ENCODE results near the gene RBM20. TPM values are rescaled to one million over a fixed set of nuclear protein-coding genes. Genes with fewer than 3 reads are reported as not detected.

The RBM20 gene
- total RNA-seq, 2 donors from 2014 or later, result 7.8 to 13.9 TPM

DNA sequence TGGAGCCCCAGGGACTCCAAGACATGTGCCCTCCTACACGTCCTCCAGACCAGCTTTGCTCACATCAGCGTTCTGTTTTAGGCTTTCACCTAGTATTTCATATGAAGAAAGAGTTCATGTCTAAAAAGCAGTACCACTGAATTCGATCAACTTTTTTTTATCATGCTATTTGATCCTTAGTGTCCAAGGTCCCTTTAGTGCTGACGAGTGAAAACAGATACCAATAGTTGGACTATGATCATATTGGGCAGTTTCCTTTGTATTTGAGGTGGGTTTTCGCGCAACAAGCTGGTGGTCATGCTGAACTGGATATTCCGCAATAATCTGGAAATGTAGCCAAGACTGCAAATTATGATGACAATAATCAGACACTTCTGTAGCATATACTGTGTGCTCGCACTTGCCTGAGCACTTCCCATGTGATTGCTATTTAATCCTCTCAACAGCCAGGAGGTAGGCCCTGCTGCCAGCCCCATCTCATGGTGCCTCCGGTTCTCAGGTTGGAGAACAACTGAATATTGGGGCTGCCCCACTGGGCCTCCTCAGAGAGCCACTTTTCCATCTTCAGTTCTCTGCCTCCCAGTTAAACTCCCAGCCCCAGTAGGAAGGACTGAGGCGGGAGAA, 65.9 kb downstream of the RBM20 start:
- Histone ChIP-seq H3K4me1 (ENCODE audit: control insufficient read depth in 1 of 2, low read depth in 2 of 2) (peaks cover 0 to 4% of the 10 kb centered on the region in 2 donors), H3K36me3 (no peaks in the 10 kb centered on the region), H3K27ac (no peak overlapping the region), H3K27me3 (replicated peaks; ENCODE audit: insufficient read depth) (no peaks in the 10 kb centered on the region), H3K9me3 (no peaks in the 10 kb centered on the region), H3K4me3 (no peak overlapping the region)
- TF ChIP-seq, protein P1, sequence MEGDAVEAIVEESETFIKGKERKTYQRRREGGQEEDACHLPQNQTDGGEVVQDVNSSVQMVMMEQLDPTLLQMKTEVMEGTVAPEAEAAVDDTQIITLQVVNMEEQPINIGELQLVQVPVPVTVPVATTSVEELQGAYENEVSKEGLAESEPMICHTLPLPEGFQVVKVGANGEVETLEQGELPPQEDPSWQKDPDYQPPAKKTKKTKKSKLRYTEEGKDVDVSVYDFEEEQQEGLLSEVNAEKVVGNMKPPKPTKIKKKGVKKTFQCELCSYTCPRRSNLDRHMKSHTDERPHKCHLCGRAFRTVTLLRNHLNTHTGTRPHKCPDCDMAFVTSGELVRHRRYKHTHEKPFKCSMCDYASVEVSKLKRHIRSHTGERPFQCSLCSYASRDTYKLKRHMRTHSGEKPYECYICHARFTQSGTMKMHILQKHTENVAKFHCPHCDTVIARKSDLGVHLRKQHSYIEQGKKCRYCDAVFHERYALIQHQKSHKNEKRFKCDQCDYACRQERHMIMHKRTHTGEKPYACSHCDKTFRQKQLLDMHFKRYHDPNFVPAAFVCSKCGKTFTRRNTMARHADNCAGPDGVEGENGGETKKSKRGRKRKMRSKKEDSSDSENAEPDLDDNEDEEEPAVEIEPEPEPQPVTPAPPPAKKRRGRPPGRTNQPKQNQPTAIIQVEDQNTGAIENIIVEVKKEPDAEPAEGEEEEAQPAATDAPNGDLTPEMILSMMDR (IDR thresholded peaks at IDR 0.05), result no peak
- ATAC-seq (ENCODE audit: insufficient number of reproducible peaks, low FRiP score, low read depth) (no peak), DNase-seq (ENCODE audit: low spot score) (no peak)

DNA sequence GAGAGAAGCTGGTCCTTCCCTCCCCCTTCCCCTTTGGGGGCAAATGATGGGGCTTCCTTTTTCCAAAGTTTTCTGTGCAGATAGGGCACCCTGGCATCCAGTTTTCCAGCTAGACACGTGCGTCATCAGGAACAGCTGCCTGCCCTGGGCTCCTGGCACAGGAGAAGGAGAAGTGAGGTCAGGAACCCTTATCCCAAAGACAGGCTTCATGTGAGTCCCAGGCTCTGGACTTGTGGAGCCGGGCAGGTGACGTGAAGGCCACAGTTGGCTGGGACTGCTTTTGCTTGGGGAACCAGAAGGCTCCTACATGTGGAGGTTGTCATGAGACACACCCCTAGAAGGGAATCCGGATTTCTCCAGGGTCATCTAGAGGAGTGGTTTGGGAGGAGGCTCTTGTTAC, 66.5 kb downstream of the RBM20 start:
- TF ChIP-seq, protein P1 (IDR thresholded peaks at IDR 0.05), result no peak
- Histone ChIP-seq H3K4me3 (no peak overlapping the region), H3K27ac (no peak overlapping the region), H3K27me3 (replicated peaks; ENCODE audit: insufficient read depth) (no peaks in the 10 kb centered on the region), H3K36me3 (no peaks in the 10 kb centered on the region), H3K9me3 (no peaks in the 10 kb centered on the region), H3K4me1 (ENCODE audit: control insufficient read depth in 1 of 2, low read depth in 2 of 2) (peaks cover 0 to 4% of the 10 kb centered on the region in 2 donors)
- no peak for ATAC-seq (ENCODE audit: insufficient number of reproducible peaks, low FRiP score, low read depth)
- no peak for DNase-seq (ENCODE audit: low spot score)

DNA sequence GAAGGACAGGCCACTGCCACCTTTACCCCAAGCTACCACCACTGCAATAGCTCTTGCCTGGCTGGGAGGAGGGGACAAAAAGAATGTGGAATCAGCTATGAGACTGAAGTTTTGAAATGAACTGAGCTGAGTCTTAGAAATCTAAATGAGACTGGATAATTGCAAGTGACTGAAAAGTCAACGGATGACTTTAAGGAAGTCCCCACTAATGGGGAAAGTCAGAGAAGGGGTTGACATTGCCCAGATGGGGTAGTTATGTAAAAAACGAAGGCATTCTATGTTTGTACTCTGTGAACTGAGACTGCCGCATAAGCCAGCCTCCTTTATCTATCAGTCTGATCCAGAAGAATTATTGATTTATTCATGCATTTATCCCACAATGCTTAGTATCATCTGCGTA, 67.2 kb downstream of the RBM20 start:
- H3K4me3 ChIP-seq, result no peak overlapping the region
- H3K4me1 ChIP-seq (ENCODE audit: control insufficient read depth in 1 of 2, low read depth in 2 of 2), result peaks cover 0 to 4% of the 10 kb centered on the region in 2 donors
- TF ChIP-seq, protein P1 (IDR thresholded peaks at IDR 0.05), result no peak
- H3K27ac ChIP-seq, result no peak overlapping the region
- ATAC-seq (ENCODE audit: insufficient number of reproducible peaks, low FRiP score, low read depth), result no peak
- no peaks in the 10 kb centered on the region for H3K9me3 ChIP-seq
- H3K27me3 ChIP-seq (replicated peaks; ENCODE audit: insufficient read depth), result no peaks in the 10 kb centered on the region
- no peak for DNase-seq (ENCODE audit: low spot score)
- H3K36me3 ChIP-seq, result no peaks in the 10 kb centered on the region

DNA sequence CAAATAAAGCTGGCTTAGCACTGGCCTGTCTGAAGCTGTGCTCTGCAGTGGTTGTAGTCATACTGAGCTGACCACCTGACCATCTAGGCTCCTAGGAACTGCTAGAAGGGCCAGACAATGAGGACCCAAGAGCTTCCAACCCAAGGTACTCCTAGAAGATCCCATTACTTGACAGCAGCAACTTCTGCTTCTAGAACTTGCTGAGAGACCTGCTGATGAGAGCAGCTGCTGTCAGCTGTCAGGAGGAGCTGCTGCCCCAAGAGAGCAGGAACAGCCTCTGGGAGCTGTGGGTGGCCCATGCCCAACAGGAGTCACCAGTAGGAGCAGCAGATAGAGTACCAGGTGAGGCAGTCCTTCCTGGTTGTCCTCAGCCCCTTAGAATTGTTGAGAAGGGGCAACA, 70.2 kb downstream of the RBM20 start:
- Histone ChIP-seq H3K4me3 (no peak overlapping the region), H3K36me3 (no peaks in the 10 kb centered on the region), H3K27ac (no peak overlapping the region), H3K4me1 (ENCODE audit: control insufficient read depth in 1 of 2, low read depth in 2 of 2) (no peaks in the 10 kb centered on the region), H3K9me3 (no peaks in the 10 kb centered on the region), H3K27me3 (replicated peaks; ENCODE audit: insufficient read depth) (no peaks in the 10 kb centered on the region)
- TF ChIP-seq, protein P1 (IDR thresholded peaks at IDR 0.05), result no peak
- DNase-seq (ENCODE audit: low spot score) (no peak), ATAC-seq (ENCODE audit: insufficient number of reproducible peaks, low FRiP score, low read depth) (no peak)

DNA sequence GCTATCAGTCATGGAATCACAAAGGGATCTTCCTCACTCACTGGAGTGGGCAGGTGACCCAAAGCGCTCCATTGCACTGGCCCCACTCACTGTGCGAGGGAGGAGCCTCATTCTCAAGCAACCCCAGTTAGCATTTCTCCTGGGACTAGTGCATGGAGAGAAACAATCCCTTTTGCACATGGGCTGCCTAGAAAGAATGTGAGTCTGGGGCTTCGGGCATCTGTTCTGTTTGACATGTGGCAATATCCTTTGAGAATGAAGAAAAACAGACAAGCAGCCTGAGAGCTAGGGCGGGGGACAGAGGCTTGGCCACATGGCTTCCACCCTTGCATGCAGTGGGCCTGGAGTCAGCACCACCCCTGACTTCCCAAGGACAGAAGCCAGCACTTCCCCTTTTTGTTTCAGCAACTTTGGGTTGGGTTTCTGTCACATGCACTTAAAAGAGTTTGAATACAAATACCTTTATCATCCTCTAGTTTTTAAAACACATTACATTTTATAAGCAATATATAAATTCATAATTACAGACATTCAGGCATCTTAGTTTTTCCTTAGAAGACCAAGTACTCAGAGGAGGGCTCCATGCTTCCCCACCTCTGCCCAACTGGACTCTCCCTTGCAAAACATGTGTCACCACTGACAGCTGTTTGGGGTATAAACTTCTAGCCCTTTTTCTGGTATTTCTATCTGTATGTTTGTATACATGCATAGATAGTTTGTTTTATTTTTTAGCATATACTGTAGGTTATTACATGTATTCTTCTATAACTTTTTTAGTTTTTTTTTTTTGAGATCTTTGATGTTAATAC, 73.8 kb downstream of the RBM20 start:
- DNase-seq (ENCODE audit: low spot score), result no peak

More for the DNA sequence above, 73.8 kb downstream of the RBM20 start:
- Histone ChIP-seq H3K9me3 (no peaks in the 10 kb centered on the region), H3K27ac (no peak overlapping the region), H3K27me3 (replicated peaks; ENCODE audit: insufficient read depth) (no peaks in the 10 kb centered on the region), H3K4me1 (ENCODE audit: control insufficient read depth in 1 of 2, low read depth in 2 of 2) (no peaks in the 10 kb centered on the region), H3K4me3 (no peak overlapping the region), H3K36me3 (no peaks in the 10 kb centered on the region)
- TF ChIP-seq, protein P1 (IDR thresholded peaks at IDR 0.05), result no peak
- no peak for ATAC-seq (ENCODE audit: insufficient number of reproducible peaks, low FRiP score, low read depth)
